NCI-H2171 treated with DMSO at 0.1 percent for 48 hours (cell line): ENCODE results near the gene ASGR2.
A peak's percentile ranks its signal among the peaks of the same experiment; 100 is the strongest.
"Not testable (repeated sequence)": the region's sequence is repeated elsewhere in the genome, so short reads cannot be mapped to it uniquely, and the experiment has no call there.

ENCODE experiments used
- DNase-seq: peaks from one replicate; lab custom pipeline; 2025; lab: John Stamatoyannopoulos, UW

The ASGR2 gene

GRCh38 chr17:7114241-7114874, at the start of gene ASGR2:
ASGR2 (minus strand) TSS chr17:7114822; CDS start chr17:7114240, 582 bp downstream.
- no peak for DNase-seq

GRCh38 chr17:7159571-7159970, 44.9 kb upstream of the ASGR2 start:
- not testable (repeated sequence) for DNase-seq

- DNase-seq, result not testable (repeated sequence)
Observed at GRCh38 chr17:7158424-7158823, 43.8 kb upstream of the ASGR2 start.

- DNase-seq, result no peak
Observed at GRCh38 chr17:7156342-7156940, 41.8 kb upstream of the ASGR2 start.

GRCh38 chr17:7147772-7148171, 33.1 kb upstream of the ASGR2 start:
- DNase-seq, result no peak

GRCh38 chr17:7146115-7146514, 31.5 kb upstream of the ASGR2 start:
- no peak for DNase-seq

- no peak for DNase-seq
Observed at GRCh38 chr17:7144213-7144612, 29.6 kb upstream of the ASGR2 start.

GRCh38 chr17:7141824-7142223, 27.2 kb upstream of the ASGR2 start:
- DNase-seq, result no peak

- no peak for DNase-seq
Observed at GRCh38 chr17:7139400-7139799, 24.8 kb upstream of the ASGR2 start.

- no peak for DNase-seq
Observed at GRCh38 chr17:7138800-7139381, 24.3 kb upstream of the ASGR2 start.

GRCh38 chr17:7137171-7137943, 22.7 kb upstream of the ASGR2 start:
- peak; percentile 55 for DNase-seq

GRCh38 chr17:7136266-7136877, 21.8 kb upstream of the ASGR2 start:
- DNase-seq, result peak; percentile 79

- no peak for DNase-seq
Observed at GRCh38 chr17:7133916-7134315, 19.3 kb upstream of the ASGR2 start.

GRCh38 chr17:7133424-7133823, 18.8 kb upstream of the ASGR2 start:
- no peak for DNase-seq

GRCh38 chr17:7132511-7133094, 18.0 kb upstream of the ASGR2 start:
- no peak for DNase-seq

GRCh38 chr17:7131423-7131791, 16.8 kb upstream of the ASGR2 start:
- DNase-seq, result no peak

GRCh38 chr17:7130621-7131422, 16.2 kb upstream of the ASGR2 start:
- peak; percentile 88 for DNase-seq

GRCh38 chr17:7129311-7129710, 14.7 kb upstream of the ASGR2 start:
- DNase-seq, result no peak

GRCh38 chr17:7128160-7128559, 13.5 kb upstream of the ASGR2 start:
- no peak for DNase-seq

GRCh38 chr17:7127501-7127900, 12.9 kb upstream of the ASGR2 start:
- not testable (repeated sequence) for DNase-seq

- not testable (repeated sequence) for DNase-seq
Observed at GRCh38 chr17:7126386-7126785, 11.8 kb upstream of the ASGR2 start.
